Esophagus muscularis mucosa (tissue), 3 donors: ENCODE results near the gene OTULIN.

Experiments used
- CTCF ChIP-seq, 3 experiments: fragments of 200-600 bp in 2 of 3; fragments of 450-650 bp in 1 of 3; sonication (generic) in 2 of 3; IDR thresholded peaks; one replicate each; pipeline ENCODE4 v1.5.1; 2017 to 2019; ENCODE audit warnings: antibody characterized with exemption in 3 of 3, mild to moderate bottlenecking in 2 of 3, moderate library complexity in 1 of 3
- POLR2AphosphoS5 ChIP-seq, 2 donors: sonication (generic); formaldehyde crosslinking; IDR thresholded peaks; one replicate each; pipeline ENCODE4 v1.6.1; 2017; ENCODE audit warnings: antibody characterized with exemption in 2 of 2

DNA sequence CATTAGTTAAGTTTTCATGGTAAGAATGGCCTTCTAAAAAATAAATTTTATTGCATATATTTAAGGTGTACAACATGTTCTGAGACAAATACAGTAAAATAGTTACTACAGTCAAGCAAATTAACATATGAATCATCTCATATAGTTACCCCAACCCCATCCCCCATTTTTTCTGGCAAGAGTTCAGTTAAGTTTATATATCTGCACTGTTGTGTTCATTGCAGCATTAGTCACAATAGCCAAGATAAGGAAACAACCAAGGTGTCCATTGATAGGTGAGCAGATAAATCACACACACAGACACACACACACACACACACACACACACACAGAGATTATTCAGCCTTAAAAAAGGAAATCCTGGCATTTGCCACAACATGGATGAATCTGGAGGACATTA lies 37.2 kb upstream of the OTULIN start:
- no peak for TF ChIP-seq CTCF (IDR thresholded peaks at IDR 0.05)
- no peak for TF ChIP-seq POLR2AphosphoS5 (IDR thresholded peaks at IDR 0.05)
